Effector memory CD4-positive, alpha-beta T cell (primary cell): ENCODE results near the gene DDI2.

Experiments used
- DNase-seq, 3 donors: peaks; one replicate each; pipeline ENCODE4 v3.0.0-alpha.2; 2020
- H3K27ac ChIP-seq: 2 replicates; pipeline ENCODE4 v1.7.0; 2013; ENCODE audit warnings: mild to moderate bottlenecking, low read length, moderate library complexity; ENCODE audit not compliant: insufficient read depth, poor library complexity, severe bottlenecking
- H3K27me3 ChIP-seq: replicated peaks from 2 replicates; pipeline ENCODE4 v1.7.0; 2013; ENCODE audit warnings: mild to moderate bottlenecking, low read length; ENCODE audit not compliant: insufficient read depth, control insufficient read depth, poor library complexity, severe bottlenecking
- H3K36me3 ChIP-seq: 2 replicates; pipeline ENCODE4 v1.7.0; 2013; ENCODE audit warnings: mild to moderate bottlenecking, low read length, moderate library complexity; ENCODE audit not compliant: control insufficient read depth, insufficient read depth
- H3K4me1 ChIP-seq: 2 replicates; pipeline ENCODE4 v1.7.0; 2013; ENCODE audit warnings: low read length, mild to moderate bottlenecking; ENCODE audit not compliant: control insufficient read depth, insufficient read depth, poor library complexity, severe bottlenecking
- H3K4me3 ChIP-seq: 2 replicates; pipeline ENCODE4 v1.7.0; 2013; ENCODE audit warnings: low read length, low read depth, mild to moderate bottlenecking; ENCODE audit not compliant: insufficient read depth, poor library complexity, severe bottlenecking
- H3K9me3 ChIP-seq: 2 replicates; pipeline ENCODE4 v1.7.0; 2013; ENCODE audit warnings: mild to moderate bottlenecking, low read length, moderate library complexity; ENCODE audit not compliant: control insufficient read depth
- total RNA-seq, 3 donors: gene quantifications; one replicate each; lab custom pipeline; 2026; lab: John Stamatoyannopoulos, UW

Gene DDI2
- total RNA-seq, result 28.2 to 55.6 (median 33.5) reads per million in 3 donors

GRCh38 chr1:15617173-15618076 is at the start of gene DDI2:
Gene DDI2 (plus strand): TSS chr1:15617458. CDS start chr1:15617671, 213 bp downstream.
- Histone ChIP-seq H3K36me3 (no peaks in the 10 kb centered on the region), H3K4me1 (peaks cover 17% of the 10 kb centered on the region)
- peak; percentile 91 to 95 (median 92) for DNase-seq

GRCh38 chr1:15568387-15569073 is 48.7 kb upstream of the DDI2 start:
- Histone ChIP-seq H3K4me1 (no peaks in the 10 kb centered on the region), H3K9me3 (no peaks in the 10 kb centered on the region), H3K27ac (no peak overlapping the region), H3K27me3 (no peaks in the 10 kb centered on the region), H3K36me3 (peaks cover 56% of the 10 kb centered on the region), H3K4me3 (no peak overlapping the region)
- DNase-seq, result no peak

More at GRCh38 chr1:15617173-15618076, at the start of gene DDI2:
- Histone ChIP-seq H3K4me3 (peak within 1 kb of the TSS; percentile 82), H3K27ac (peak within 1 kb of the TSS; percentile 89), H3K9me3 (no peaks in the 10 kb centered on the region), H3K27me3 (no peaks in the 10 kb centered on the region)

DNA sequence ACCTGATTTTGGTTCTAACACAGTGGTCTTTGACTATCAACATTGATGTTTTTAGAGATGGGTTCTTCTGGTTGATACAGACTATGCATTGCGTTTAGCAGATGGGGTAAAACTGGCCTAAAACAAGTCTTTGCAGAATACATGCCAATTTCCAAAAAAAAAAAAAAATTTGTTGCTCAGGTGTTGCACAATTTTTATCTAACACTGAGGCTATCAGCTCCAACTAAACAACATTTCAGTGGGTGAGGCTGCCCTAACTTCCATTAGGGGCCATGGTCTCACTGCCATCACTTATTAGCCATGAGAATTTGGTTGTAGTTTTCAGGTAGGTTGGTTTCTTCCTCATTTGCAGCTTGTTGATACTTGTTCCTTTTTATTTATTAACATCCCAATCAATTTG is 46.4 kb upstream of the DDI2 start:
- Histone ChIP-seq H3K4me3 (no peak overlapping the region), H3K36me3 (peaks cover 41% of the 10 kb centered on the region)

DNA sequence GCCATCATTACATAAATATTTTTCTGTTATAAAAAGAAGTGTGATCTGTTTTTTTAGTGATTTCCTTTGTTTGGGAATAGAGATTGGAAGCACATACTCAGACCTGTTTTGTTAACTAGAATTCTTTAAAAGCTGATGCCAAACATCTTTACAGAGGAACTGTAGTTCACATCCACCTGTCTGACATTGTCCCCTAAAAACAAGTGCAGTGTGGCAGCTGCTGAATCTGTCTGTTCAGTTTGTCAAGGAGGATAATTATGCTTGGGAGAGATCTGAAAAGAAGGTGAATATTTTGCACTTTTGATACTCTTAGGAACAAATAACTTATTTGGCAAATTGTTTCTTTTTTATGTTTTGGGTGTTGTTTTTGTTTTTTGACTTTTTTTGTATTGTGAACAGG is 46.0 kb upstream of the DDI2 start:
- Histone ChIP-seq H3K27me3 (no peaks in the 10 kb centered on the region), H3K4me1 (no peaks in the 10 kb centered on the region), H3K4me3 (no peak overlapping the region), H3K27ac (no peak overlapping the region), H3K36me3 (peaks cover 37% of the 10 kb centered on the region), H3K9me3 (no peaks in the 10 kb centered on the region)
- no peak for DNase-seq

More for the DNA sequence above, 46.4 kb upstream of the DDI2 start:
- H3K4me1 ChIP-seq, result no peaks in the 10 kb centered on the region
- H3K9me3 ChIP-seq, result no peaks in the 10 kb centered on the region
- H3K27ac ChIP-seq, result no peak overlapping the region
- H3K27me3 ChIP-seq, result no peaks in the 10 kb centered on the region
- no peak for DNase-seq

GRCh38 chr1:15573477-15573876 is 43.8 kb upstream of the DDI2 start:
- DNase-seq, result no peak
- no peak overlapping the region for H3K4me3 ChIP-seq
- no peak overlapping the region for H3K27ac ChIP-seq
- H3K27me3 ChIP-seq, result no peaks in the 10 kb centered on the region
- H3K4me1 ChIP-seq, result peaks cover 13% of the 10 kb centered on the region
- H3K9me3 ChIP-seq, result no peaks in the 10 kb centered on the region
- peaks cover 18% of the 10 kb centered on the region for H3K36me3 ChIP-seq

DNA sequence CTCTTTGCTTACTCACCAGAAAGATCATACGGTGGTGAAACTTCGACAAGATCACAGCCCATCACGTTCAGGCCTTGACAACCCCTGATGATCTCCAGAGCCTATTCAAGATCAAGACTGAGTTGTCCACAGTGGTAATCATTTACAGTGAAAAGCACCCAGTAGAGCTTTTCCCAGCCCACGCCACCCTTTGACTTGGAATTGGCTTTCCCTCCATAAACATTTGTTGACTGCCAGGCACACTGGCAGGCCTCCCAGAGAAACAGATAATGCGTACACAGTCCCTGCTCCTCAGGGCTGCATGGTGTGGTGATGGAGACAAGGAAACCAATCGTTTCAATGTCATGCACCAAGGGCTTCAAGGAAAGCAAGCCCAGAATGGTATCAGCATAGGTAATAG is 42.5 kb upstream of the DDI2 start:
- no peaks in the 10 kb centered on the region for H3K27me3 ChIP-seq
- H3K4me1 ChIP-seq, result peaks cover 25% of the 10 kb centered on the region
- H3K27ac ChIP-seq, result no peak overlapping the region
- no peaks in the 10 kb centered on the region for H3K9me3 ChIP-seq
- H3K4me3 ChIP-seq, result no peak overlapping the region
- no peak for DNase-seq
- H3K36me3 ChIP-seq, result peaks cover 18% of the 10 kb centered on the region

DNA sequence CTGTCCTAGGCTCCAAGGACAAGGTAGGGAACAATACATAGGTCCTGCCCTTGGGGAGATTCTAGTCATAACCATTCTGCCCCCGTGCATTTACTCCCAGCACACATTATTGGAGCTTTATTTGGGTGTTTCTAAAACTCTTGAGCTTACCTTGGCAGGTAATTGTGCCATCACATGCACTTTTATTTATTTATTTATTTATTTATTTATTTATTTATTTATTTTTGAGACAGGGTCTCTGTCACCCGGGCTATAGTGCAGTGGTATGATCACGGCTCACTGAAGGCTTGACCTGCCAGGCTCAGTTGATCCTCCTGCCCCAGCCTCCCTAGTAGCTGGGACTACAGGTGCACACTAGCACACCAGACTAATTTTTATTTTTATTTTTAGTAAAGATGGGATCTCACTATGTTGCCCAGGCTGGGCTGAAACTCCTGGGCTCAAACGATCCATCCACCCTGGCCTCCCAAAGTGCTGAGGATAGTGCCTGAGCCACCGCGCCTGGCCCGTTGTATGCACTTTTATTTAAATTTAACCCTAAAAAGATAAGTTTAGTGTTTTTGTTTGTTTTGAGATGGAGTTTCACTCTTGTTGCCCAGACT is 41.6 kb upstream of the DDI2 start:
- Histone ChIP-seq H3K36me3 (peaks cover 10% of the 10 kb centered on the region), H3K9me3 (no peaks in the 10 kb centered on the region), H3K4me1 (peaks cover 27% of the 10 kb centered on the region), H3K4me3 (no peak overlapping the region), H3K27ac (no peak overlapping the region), H3K27me3 (no peaks in the 10 kb centered on the region)
- no peak for DNase-seq

DNA sequence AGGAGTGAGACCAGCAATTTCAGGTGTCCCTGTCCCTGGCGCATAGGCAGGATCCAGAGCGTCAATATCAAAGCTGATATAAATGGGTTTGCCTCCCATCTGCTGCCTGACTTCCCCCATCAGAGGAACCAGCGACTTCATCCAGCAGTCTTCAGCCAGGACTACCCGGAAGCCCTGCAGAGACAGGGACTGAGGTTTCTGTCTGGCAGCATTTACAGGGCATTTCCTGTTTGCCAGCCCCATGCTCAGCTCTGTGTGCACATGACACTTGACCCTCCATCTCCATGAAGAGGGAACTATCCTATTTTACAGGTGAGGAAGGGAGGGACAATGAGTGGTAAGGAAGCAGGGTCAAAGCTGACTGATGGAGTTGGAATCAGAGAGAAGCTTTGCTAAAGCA is 39.6 kb upstream of the DDI2 start:
- Histone ChIP-seq H3K9me3 (no peaks in the 10 kb centered on the region), H3K36me3 (peaks cover 4% of the 10 kb centered on the region), H3K27ac (peak overlapping the region; percentile 30), H3K4me3 (no peak overlapping the region), H3K4me1 (peaks cover 27% of the 10 kb centered on the region), H3K27me3 (no peaks in the 10 kb centered on the region)
- DNase-seq, result no peak

- Histone ChIP-seq H3K36me3 (no peaks in the 10 kb centered on the region), H3K9me3 (no peaks in the 10 kb centered on the region), H3K4me1 (peaks cover 33% of the 10 kb centered on the region), H3K4me3 (no peak overlapping the region), H3K27ac (peak overlapping the region; percentile 55), H3K27me3 (no peaks in the 10 kb centered on the region)
- DNase-seq, result no peak
Observed at GRCh38 chr1:15578921-15579682, 38.2 kb upstream of the DDI2 start.
